Measurements from ENCODE around the gene INPP5A.

GRCh38 chr10:132612571-132613504 is 75.3 kb downstream of the INPP5A start:
- TF ChIP-seq, protein P1, sequence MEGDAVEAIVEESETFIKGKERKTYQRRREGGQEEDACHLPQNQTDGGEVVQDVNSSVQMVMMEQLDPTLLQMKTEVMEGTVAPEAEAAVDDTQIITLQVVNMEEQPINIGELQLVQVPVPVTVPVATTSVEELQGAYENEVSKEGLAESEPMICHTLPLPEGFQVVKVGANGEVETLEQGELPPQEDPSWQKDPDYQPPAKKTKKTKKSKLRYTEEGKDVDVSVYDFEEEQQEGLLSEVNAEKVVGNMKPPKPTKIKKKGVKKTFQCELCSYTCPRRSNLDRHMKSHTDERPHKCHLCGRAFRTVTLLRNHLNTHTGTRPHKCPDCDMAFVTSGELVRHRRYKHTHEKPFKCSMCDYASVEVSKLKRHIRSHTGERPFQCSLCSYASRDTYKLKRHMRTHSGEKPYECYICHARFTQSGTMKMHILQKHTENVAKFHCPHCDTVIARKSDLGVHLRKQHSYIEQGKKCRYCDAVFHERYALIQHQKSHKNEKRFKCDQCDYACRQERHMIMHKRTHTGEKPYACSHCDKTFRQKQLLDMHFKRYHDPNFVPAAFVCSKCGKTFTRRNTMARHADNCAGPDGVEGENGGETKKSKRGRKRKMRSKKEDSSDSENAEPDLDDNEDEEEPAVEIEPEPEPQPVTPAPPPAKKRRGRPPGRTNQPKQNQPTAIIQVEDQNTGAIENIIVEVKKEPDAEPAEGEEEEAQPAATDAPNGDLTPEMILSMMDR (IDR thresholded peaks at IDR 0.05): no peak
- TF ChIP-seq POLR2A (IDR thresholded peaks at IDR 0.05): no peak
